NCI-H128 (cell line): Measurements from ENCODE around the gene CLNS1A.
A peak's percentile ranks its signal among the peaks of the same experiment; 100 is the strongest.
"Not testable (repeated sequence)": the region's sequence is repeated elsewhere in the genome, so short reads cannot be mapped to it uniquely, and the experiment has no call there.

ENCODE experiments used
- DNase-seq: peaks from one replicate; lab custom pipeline; 2025; ENCODE audit not compliant: unreplicated experiment; lab: John Stamatoyannopoulos, UW

The CLNS1A gene

GRCh38 chr11:77619576-77620198 lies 17.9 kb downstream of the CLNS1A start:
- DNase-seq: peak; percentile 84

GRCh38 chr11:77617892-77618291 lies 19.7 kb downstream of the CLNS1A start:
- DNase-seq: no peak

- no peak for DNase-seq
These were observed 25.7 kb downstream of the CLNS1A start for GRCh38 chr11:77611921-77612320.

GRCh38 chr11:77609234-77609633 lies 28.4 kb downstream of the CLNS1A start:
- no peak for DNase-seq

- DNase-seq: no peak
These were observed 33.3 kb downstream of the CLNS1A start for GRCh38 chr11:77604281-77604680.

GRCh38 chr11:77602381-77603088 lies 35.1 kb downstream of the CLNS1A start:
- no peak for DNase-seq

GRCh38 chr11:77598195-77598594 lies 39.4 kb downstream of the CLNS1A start:
- DNase-seq: no peak

GRCh38 chr11:77596626-77597025 lies 41.0 kb downstream of the CLNS1A start:
- no peak for DNase-seq

GRCh38 chr11:77593883-77594282 lies 43.7 kb downstream of the CLNS1A start:
- DNase-seq: no peak

GRCh38 chr11:77592727-77593126 lies 44.9 kb downstream of the CLNS1A start:
- DNase-seq: peak; percentile 46

- peak; percentile 60 for DNase-seq
These were observed 47.3 kb downstream of the CLNS1A start for GRCh38 chr11:77590194-77590782.

GRCh38 chr11:77589521-77590193 lies 47.9 kb downstream of the CLNS1A start, which contains the start of gene AQP11:
TSS of gene AQP11 (plus strand) at chr11:77589953. CDS start at chr11:77589993, 40 bp downstream.
- peak; percentile 88 for DNase-seq

- DNase-seq: no peak
These were observed 48.4 kb downstream of the CLNS1A start for GRCh38 chr11:77589181-77589520.

GRCh38 chr11:77580712-77581337 lies 56.8 kb downstream of the CLNS1A start:
- DNase-seq: no peak

GRCh38 chr11:77575428-77575827 lies 62.2 kb downstream of the CLNS1A start:
- DNase-seq: not testable (repeated sequence)

- not testable (repeated sequence) for DNase-seq
These were observed 66.7 kb downstream of the CLNS1A start for GRCh38 chr11:77570896-77571295.

GRCh38 chr11:77569676-77570070 lies 67.9 kb downstream of the CLNS1A start:
- DNase-seq: no peak

- DNase-seq: no peak
These were observed 68.5 kb downstream of the CLNS1A start for GRCh38 chr11:77568916-77569675.

- DNase-seq: no peak
These were observed 69.3 kb downstream of the CLNS1A start for GRCh38 chr11:77568306-77568705.
